Naive thymus-derived CD4-positive, alpha-beta T cell (primary cell): ENCODE measurements around the gene PTPRCAP. TPM values are rescaled to one million over a fixed set of nuclear protein-coding genes. Genes with fewer than 3 reads are reported as not detected.

ENCODE experiments used
- ATAC-seq: fragments of 150-1000 bp; cut with Tn5 transposase; 2 replicates; pipeline ENCODE4 v1.10.0; 2021; ENCODE audit warnings: mild to moderate bottlenecking, moderate library complexity
- CTCF ChIA-PET: fragments of 350-600 bp; sonication (Branson Sonifier 250); formaldehyde crosslinking; loops from one replicate; lab custom pipeline; 2021; ENCODE audit warnings: antibody characterized with exemption; lab: Charles Lee
- POLR2A ChIA-PET: fragments of 350-600 bp; sonication (Branson Sonifier 250); formaldehyde crosslinking; loops from one replicate; lab custom pipeline; 2021; ENCODE audit warnings: antibody characterized with exemption, inconsistent platforms; lab: Charles Lee
- DNase-seq, 9 donors: peaks; one replicate each; pipeline versions ENCODE4 v3.0.0 to v3.0.0-alpha.2; 2020 to 2022; ENCODE audit warnings: mixed read lengths in 1 of 9
- H3K27ac ChIP-seq: one replicate; pipeline ENCODE4 v1.7.0; 2013; ENCODE audit warnings: mild to moderate bottlenecking, low read depth, low read length, moderate library complexity
- H3K27me3 ChIP-seq, 2 donors: one replicate each; pipeline ENCODE4 v1.7.0; 2013; ENCODE audit warnings: low read length in 2 of 2, mild to moderate bottlenecking in 2 of 2, moderate library complexity in 2 of 2; ENCODE audit not compliant: control insufficient read depth in 2 of 2, insufficient read depth in 2 of 2
- H3K36me3 ChIP-seq, 3 experiments: 1 replicate in 2 of 3; 2 replicates in 1 of 3; pipeline ENCODE4 v1.7.0; 2013; ENCODE audit warnings: low read length in 3 of 3, mild to moderate bottlenecking in 3 of 3, moderate library complexity in 1 of 3; ENCODE audit not compliant: insufficient read depth in 3 of 3, control insufficient read depth in 2 of 3
- H3K4me1 ChIP-seq, 2 donors: one replicate each; pipeline ENCODE4 v1.7.0; 2013; ENCODE audit warnings: low read length in 2 of 2, mild to moderate bottlenecking in 2 of 2, moderate library complexity in 1 of 2; ENCODE audit not compliant: control insufficient read depth in 2 of 2, insufficient read depth in 2 of 2
- H3K4me3 ChIP-seq: 2 replicates; pipeline ENCODE4 v1.7.0; 2013; ENCODE audit warnings: mild to moderate bottlenecking, low read length
- H3K9me3 ChIP-seq, 3 experiments: 1 replicate in 2 of 3; 2 replicates in 1 of 3; pipeline ENCODE4 v1.7.0; 2013; ENCODE audit warnings: low read length in 3 of 3; ENCODE audit not compliant: control insufficient read depth in 2 of 3
- H3K27ac Mint-ChIP-seq, 9 donors: one replicate each; pipeline ENCODE4 v1.8.0; 2020 to 2022; ENCODE audit warnings: mixed read lengths in 9 of 9, mild to moderate bottlenecking in 8 of 9, moderate library complexity in 5 of 9, inconsistent platforms in 2 of 9
- H3K27me3 Mint-ChIP-seq, 5 donors: one replicate each; pipeline ENCODE4 v1.8.0; 2021 to 2022; ENCODE audit warnings: mixed read lengths in 5 of 5, mild to moderate bottlenecking in 1 of 5
- H3K36me3 Mint-ChIP-seq, 5 donors: one replicate each; pipeline ENCODE4 v1.8.0; 2020 to 2022; ENCODE audit warnings: mixed read lengths in 5 of 5, mild to moderate bottlenecking in 3 of 5, inconsistent platforms in 1 of 5
- H3K4me1 Mint-ChIP-seq, 7 donors: one replicate each; pipeline ENCODE4 v1.8.0; 2020 to 2022; ENCODE audit warnings: mixed read lengths in 7 of 7, mild to moderate bottlenecking in 3 of 7, inconsistent platforms in 1 of 7
- H3K4me3 Mint-ChIP-seq, 10 donors: one replicate each; pipeline ENCODE4 v1.8.0; 2020 to 2022; ENCODE audit warnings: mild to moderate bottlenecking in 10 of 10, mixed read lengths in 10 of 10, moderate library complexity in 6 of 10, inconsistent platforms in 2 of 10
- H3K9me3 Mint-ChIP-seq, 11 donors: one replicate each; pipeline ENCODE4 v1.8.0; 2020 to 2022; ENCODE audit warnings: mixed read lengths in 11 of 11, mild to moderate bottlenecking in 4 of 11, inconsistent platforms in 1 of 11, moderate library complexity in 1 of 11
- intact Hi-C, 2 donors: fragments of 100-400 bp; cut with micrococcal nuclease; formaldehyde crosslinking; loops; one replicate each; pipeline ENCODE4 v1.15.1; 2023
- polyA plus RNA-seq, 2 donors: library from polyadenylated mRNA; unstranded; fragments of 300-500 nt; fragmentation: Illumina TruSeq; gene quantifications; one replicate each; pipeline ENCODE4 v1.2.3, GENCODE V29; 2021
- total RNA-seq, 6 experiments: library from RNA in 5 of 6; stranded (reverse) in 5 of 6; gene quantifications; 1 replicate in 5 of 6; 2 replicates in 1 of 6; pipeline ENCODE4 v1.2.3 and lab custom pipeline; 2021 to 2026

Gene PTPRCAP
- total and polyA plus RNA-seq, 7 experiments from 2014 or later = 134 to 670 (median 219) TPM

GRCh38 chr11:67433536-67434394 lies 3.7 kb downstream of the PTPRCAP start:
- ChIA-PET POLR2A (interaction anchor here (0.8 to 31.8 kb wide), 8 partner anchors 9 to 50 kb away, joined by 3 to 1530 read pairs (median 40); partner anchors contain the start of genes AIP, CARNS1, CORO1B and PPP1CA), CTCF (interaction anchor here (0.6 to 1.2 kb wide), 4 partner anchors 30 to 157 kb away, joined by 3 to 4 read pairs (median 4); partner anchors contain the start of gene TBC1D10C)
- H3K4me3 ChIP-seq = peak overlapping the region; percentile 41
- H3K27me3 ChIP-seq = no peaks in the 10 kb centered on the region
- intact Hi-C loops = no loop called here
- peaks cover 39 to 61% of the 10 kb centered on the region in 2 donors for H3K4me1 ChIP-seq
- Mint-ChIP-seq H3K36me3 (peaks cover 0 to 35% (median 7%) of the 10 kb centered on the region in 5 donors), H3K27ac (peak overlapping the region in 8 of 9 donors; percentile 41 to 88 (median 72)), H3K27me3 (no peaks in the 10 kb centered on the region), H3K4me1 (peaks cover 24 to 71% (median 42%) of the 10 kb centered on the region in 7 donors), H3K4me3 (peak overlapping the region in 9 of 10 donors; percentile 39 to 99 (median 47)), H3K9me3 (no peaks in the 10 kb centered on the region)
- H3K36me3 ChIP-seq = peaks cover 0 to 59% (median 19%) of the 10 kb centered on the region in 3 experiments
- H3K9me3 ChIP-seq = no peaks in the 10 kb centered on the region
- DNase-seq (no peak), ATAC-seq (no peak)
- peak overlapping the region; percentile 85 for H3K27ac ChIP-seq

GRCh38 chr11:67432655-67433349 lies 4.7 kb downstream of the PTPRCAP start:
- Histone ChIP-seq H3K4me1 (peaks cover 41 to 61% of the 10 kb centered on the region in 2 donors), H3K27ac (peak overlapping the region; percentile 85), H3K9me3 (no peaks in the 10 kb centered on the region), H3K4me3 (no peak overlapping the region), H3K36me3 (peaks cover 0 to 63% (median 19%) of the 10 kb centered on the region in 3 experiments), H3K27me3 (no peaks in the 10 kb centered on the region)
- Mint-ChIP-seq H3K4me3 (peak overlapping the region in 5 of 10 donors; percentile 20 to 99 (median 68)), H3K9me3 (no peaks in the 10 kb centered on the region), H3K36me3 (peaks cover 0 to 29% (median 7%) of the 10 kb centered on the region in 5 donors), H3K27me3 (no peaks in the 10 kb centered on the region), H3K27ac (peak overlapping the region in 8 of 9 donors; percentile 54 to 88 (median 74)), H3K4me1 (peaks cover 24 to 77% (median 43%) of the 10 kb centered on the region in 7 donors)
- POLR2A ChIA-PET = interaction anchor here (0.6 to 31.8 kb wide), 8 partner anchors 10 to 53 kb away, joined by 3 to 1530 read pairs (median 40); partner anchors contain the start of genes AIP, CARNS1, CORO1B and PPP1CA
- CTCF ChIA-PET = interaction anchor here (0.6 to 1.2 kb wide), 3 partner anchors 29 to 78 kb away, joined by 3 to 4 read pairs (median 3); partner anchors contain the start of gene TBC1D10C
- DNase-seq (no peak), ATAC-seq (no peak)
- intact Hi-C loops = no loop called here

- no peak for DNase-seq
- H3K4me1 ChIP-seq = peaks cover 44 to 68% of the 10 kb centered on the region in 2 donors
- CTCF ChIA-PET = interaction anchor here (0.6 to 1.3 kb wide), 2 partner anchors 27 to 42 kb away, joined by 3 read pairs; no protein-coding TSS in a partner anchor
- peaks cover 0 to 56% (median 19%) of the 10 kb centered on the region in 3 experiments for H3K36me3 ChIP-seq
- Mint-ChIP-seq H3K4me3 (peak overlapping the region in 9 of 10 donors; percentile 3 to 71 (median 57)), H3K4me1 (peaks cover 24 to 80% (median 49%) of the 10 kb centered on the region in 7 donors), H3K9me3 (no peaks in the 10 kb centered on the region), H3K27ac (peak overlapping the region; percentile 54 to 88 (median 77)), H3K27me3 (no peaks in the 10 kb centered on the region), H3K36me3 (peaks cover 0 to 20% (median 7%) of the 10 kb centered on the region in 5 donors)
- H3K27me3 ChIP-seq = no peaks in the 10 kb centered on the region
- intact Hi-C loops = no loop called here
- no peaks in the 10 kb centered on the region for H3K9me3 ChIP-seq
- no peak for ATAC-seq
- peak overlapping the region; percentile 85 for H3K27ac ChIP-seq
- POLR2A ChIA-PET = interaction anchor here (0.6 to 31.8 kb wide), 7 partner anchors 11 to 160 kb away, joined by 3 to 1530 read pairs (median 66); partner anchors contain the start of genes CARNS1, CORO1B, PPP1CA and RAD9A
- no peak overlapping the region for H3K4me3 ChIP-seq
Observed at GRCh38 chr11:67431346-67432249, 5.9 kb downstream of the PTPRCAP start.

GRCh38 chr11:67429722-67430121 lies 7.8 kb downstream of the PTPRCAP start:
- POLR2A ChIA-PET = interaction anchor here (0.9 to 31.8 kb wide), 10 partner anchors 7 to 184 kb away, joined by 3 to 1530 read pairs (median 28); partner anchors contain the start of genes AIP, CARNS1, CORO1B and PPP1CA
- Mint-ChIP-seq H3K4me3 (peak overlapping the region; percentile 66 to 100 (median 98)), H3K36me3 (peaks cover 0 to 13% (median 7%) of the 10 kb centered on the region in 5 donors), H3K27me3 (no peaks in the 10 kb centered on the region), H3K4me1 (peaks cover 19 to 70% (median 47%) of the 10 kb centered on the region in 7 donors), H3K9me3 (no peaks in the 10 kb centered on the region), H3K27ac (peak overlapping the region in 8 of 9 donors; percentile 45 to 97 (median 82))
- no peaks in the 10 kb centered on the region for H3K27me3 ChIP-seq
- H3K4me1 ChIP-seq = peaks cover 33 to 52% of the 10 kb centered on the region in 2 donors
- intact Hi-C loops = loop anchor here in 1 of 2 donors (2.0 to 5.0 kb wide), 2 partner anchors 37 to 53 kb away; partner anchors contain the start of genes AIP and RAD9A
- no peak for DNase-seq
- no peak overlapping the region for H3K4me3 ChIP-seq
- no peaks in the 10 kb centered on the region for H3K9me3 ChIP-seq
- CTCF ChIA-PET = interaction anchor here (1.0 kb wide), 1 partner anchor 41 kb away, joined by 3 read pairs; no protein-coding TSS in a partner anchor
- no peak for ATAC-seq
- peak overlapping the region; percentile 97 for H3K27ac ChIP-seq
- peaks cover 0 to 41% (median 11%) of the 10 kb centered on the region in 3 experiments for H3K36me3 ChIP-seq

GRCh38 chr11:67429038-67429668 lies 8.3 kb downstream of the PTPRCAP start:
- H3K4me3 ChIP-seq = peak overlapping the region; percentile 82
- H3K36me3 ChIP-seq = peaks cover 0 to 35% (median 11%) of the 10 kb centered on the region in 3 experiments
- intact Hi-C loops = loop anchor here in 1 of 2 donors (2.0 to 5.0 kb wide), 2 partner anchors 37 to 54 kb away; partner anchors contain the start of genes AIP and RAD9A
- CTCF ChIA-PET = interaction anchor here (0.8 to 1.0 kb wide), 3 partner anchors 15 to 42 kb away, joined by 3 to 5 read pairs (median 3); no protein-coding TSS in a partner anchor
- Mint-ChIP-seq H3K4me1 (peaks cover 19 to 68% (median 49%) of the 10 kb centered on the region in 7 donors), H3K27ac (peak overlapping the region; percentile 94 to 98 (median 96)), H3K4me3 (peak overlapping the region; percentile 92 to 100 (median 98)), H3K36me3 (peaks cover 0 to 13% (median 7%) of the 10 kb centered on the region in 5 donors), H3K27me3 (no peaks in the 10 kb centered on the region), H3K9me3 (no peaks in the 10 kb centered on the region)
- H3K4me1 ChIP-seq = peaks cover 28 to 47% of the 10 kb centered on the region in 2 donors
- DNase-seq = no peak
- POLR2A ChIA-PET = interaction anchor here (0.9 to 31.8 kb wide), 13 partner anchors 8 to 185 kb away, joined by 3 to 1530 read pairs (median 12); partner anchors contain the start of genes AIP, CARNS1, CORO1B and POLD4
- ATAC-seq = no peak
- H3K27me3 ChIP-seq = no peaks in the 10 kb centered on the region
- H3K9me3 ChIP-seq = no peaks in the 10 kb centered on the region
- peak overlapping the region; percentile 97 for H3K27ac ChIP-seq
